Measurements from ENCODE around the gene HNRNPA3.

DNA sequence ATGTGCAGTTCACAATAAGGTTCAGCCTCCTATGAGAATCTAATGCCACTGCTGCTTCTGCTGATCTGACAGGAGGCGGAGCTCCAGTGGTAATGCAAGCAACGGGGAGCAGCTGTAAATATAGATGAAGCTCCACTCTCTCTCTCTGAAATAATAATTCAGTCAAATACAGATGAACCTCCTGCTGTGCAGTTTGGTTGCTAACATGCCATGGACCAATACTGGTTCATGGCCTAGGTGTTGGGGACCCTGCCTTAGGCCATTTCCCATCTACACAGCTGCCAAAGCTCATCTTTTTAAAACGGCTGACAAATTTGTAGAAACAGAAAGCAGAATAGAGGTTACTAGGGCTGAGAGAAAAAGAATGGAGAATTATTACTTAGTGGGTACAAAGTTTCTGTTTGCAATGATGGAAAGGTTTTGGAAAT is 10.7 kb upstream of the HNRNPA3 start:
- TF ChIP-seq, protein P1, sequence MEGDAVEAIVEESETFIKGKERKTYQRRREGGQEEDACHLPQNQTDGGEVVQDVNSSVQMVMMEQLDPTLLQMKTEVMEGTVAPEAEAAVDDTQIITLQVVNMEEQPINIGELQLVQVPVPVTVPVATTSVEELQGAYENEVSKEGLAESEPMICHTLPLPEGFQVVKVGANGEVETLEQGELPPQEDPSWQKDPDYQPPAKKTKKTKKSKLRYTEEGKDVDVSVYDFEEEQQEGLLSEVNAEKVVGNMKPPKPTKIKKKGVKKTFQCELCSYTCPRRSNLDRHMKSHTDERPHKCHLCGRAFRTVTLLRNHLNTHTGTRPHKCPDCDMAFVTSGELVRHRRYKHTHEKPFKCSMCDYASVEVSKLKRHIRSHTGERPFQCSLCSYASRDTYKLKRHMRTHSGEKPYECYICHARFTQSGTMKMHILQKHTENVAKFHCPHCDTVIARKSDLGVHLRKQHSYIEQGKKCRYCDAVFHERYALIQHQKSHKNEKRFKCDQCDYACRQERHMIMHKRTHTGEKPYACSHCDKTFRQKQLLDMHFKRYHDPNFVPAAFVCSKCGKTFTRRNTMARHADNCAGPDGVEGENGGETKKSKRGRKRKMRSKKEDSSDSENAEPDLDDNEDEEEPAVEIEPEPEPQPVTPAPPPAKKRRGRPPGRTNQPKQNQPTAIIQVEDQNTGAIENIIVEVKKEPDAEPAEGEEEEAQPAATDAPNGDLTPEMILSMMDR (IDR thresholded peaks at IDR 0.05), result no peak
- TF ChIP-seq EZH2 (IDR thresholded peaks at IDR 0.05) (no peak), EZH2phosphoT487 (IDR thresholded peaks at IDR 0.05) (no peak)
